ENCODE measurements around the gene PAQR8.
"Not testable (repeated sequence)": the region's sequence is repeated elsewhere in the genome, so short reads cannot be mapped to it uniquely, and the experiment has no call there.

Gene PAQR8

DNA sequence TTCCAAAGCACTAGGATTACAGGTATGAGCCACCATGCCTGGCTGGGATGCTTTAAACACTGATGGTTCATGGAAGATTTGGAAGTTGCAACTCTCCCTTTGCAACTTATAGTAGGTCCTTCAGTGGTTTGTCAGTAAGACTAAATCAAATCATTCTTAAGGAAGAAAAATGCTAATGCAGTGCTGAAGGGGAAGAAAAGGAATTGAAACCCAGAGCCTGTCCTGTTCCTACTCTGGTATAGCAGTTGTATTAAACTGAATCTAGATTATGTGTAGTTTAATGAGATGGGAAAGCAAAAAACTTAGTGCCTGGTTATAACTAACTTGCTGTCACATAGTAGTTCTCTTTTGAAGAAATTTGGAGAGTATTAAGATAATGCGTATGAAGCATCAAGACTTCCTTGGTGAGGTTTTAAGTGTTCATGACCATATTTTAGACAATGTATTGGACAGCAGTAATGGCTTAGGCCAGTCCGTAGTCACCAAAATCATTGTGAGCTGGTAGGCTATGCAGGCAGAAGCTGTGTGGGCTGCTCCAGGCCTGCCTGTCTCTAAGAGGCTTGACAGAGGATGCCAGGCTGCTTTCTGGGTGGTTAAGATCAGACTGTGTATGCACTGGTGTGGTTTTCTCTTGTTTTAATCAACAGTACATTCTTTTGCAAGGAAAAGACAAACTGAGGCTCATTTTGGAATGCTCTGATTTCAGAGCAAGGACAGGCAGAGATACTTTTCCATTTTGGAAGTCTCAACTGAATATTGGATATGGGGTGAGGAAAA, 14.0 kb downstream of the PAQR8 start:
- Mint-ChIP-seq H3K27ac (no peak overlapping the region), H3K4me1 (ENCODE audit: low read depth) (peaks cover 41% of the 10 kb centered on the region), H3K9me3 (peaks cover 16% of the 10 kb centered on the region), H3K36me3 (ENCODE audit: low read depth) (peaks cover 31% of the 10 kb centered on the region), H3K27me3 (ENCODE audit: low read depth) (no peaks in the 10 kb centered on the region), H3K4me3 (peak overlapping the region; percentile 12)
- DNase-seq (ENCODE audit: low spot score): no peak

DNA sequence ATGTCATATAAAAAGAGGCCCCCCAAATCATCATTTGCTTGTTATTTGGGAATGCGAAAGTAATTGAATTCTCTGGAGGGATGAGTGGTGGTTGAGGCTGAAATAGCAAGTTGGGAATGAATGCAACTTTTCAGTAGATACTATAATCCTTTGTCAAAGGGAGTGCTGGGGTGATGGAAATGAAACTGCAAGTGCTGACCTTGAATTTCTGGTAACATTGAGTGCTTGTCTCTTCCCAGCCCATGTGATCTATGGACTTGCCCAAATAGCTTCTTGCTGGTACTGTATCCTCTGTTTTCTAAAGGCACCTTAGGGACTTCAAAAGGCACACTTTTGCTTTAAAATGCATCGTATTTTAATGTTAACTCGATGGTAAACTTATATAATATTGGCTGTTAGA, 14.8 kb downstream of the PAQR8 start:
- DNase-seq (ENCODE audit: low spot score): no peak
- H3K9me3 Mint-ChIP-seq: peaks cover 16% of the 10 kb centered on the region
- H3K4me3 Mint-ChIP-seq: no peak overlapping the region
- H3K27ac Mint-ChIP-seq: no peak overlapping the region
- H3K27me3 Mint-ChIP-seq (ENCODE audit: low read depth): no peaks in the 10 kb centered on the region
- H3K4me1 Mint-ChIP-seq (ENCODE audit: low read depth): peaks cover 48% of the 10 kb centered on the region
- peaks cover 32% of the 10 kb centered on the region for H3K36me3 Mint-ChIP-seq (ENCODE audit: low read depth)

DNA sequence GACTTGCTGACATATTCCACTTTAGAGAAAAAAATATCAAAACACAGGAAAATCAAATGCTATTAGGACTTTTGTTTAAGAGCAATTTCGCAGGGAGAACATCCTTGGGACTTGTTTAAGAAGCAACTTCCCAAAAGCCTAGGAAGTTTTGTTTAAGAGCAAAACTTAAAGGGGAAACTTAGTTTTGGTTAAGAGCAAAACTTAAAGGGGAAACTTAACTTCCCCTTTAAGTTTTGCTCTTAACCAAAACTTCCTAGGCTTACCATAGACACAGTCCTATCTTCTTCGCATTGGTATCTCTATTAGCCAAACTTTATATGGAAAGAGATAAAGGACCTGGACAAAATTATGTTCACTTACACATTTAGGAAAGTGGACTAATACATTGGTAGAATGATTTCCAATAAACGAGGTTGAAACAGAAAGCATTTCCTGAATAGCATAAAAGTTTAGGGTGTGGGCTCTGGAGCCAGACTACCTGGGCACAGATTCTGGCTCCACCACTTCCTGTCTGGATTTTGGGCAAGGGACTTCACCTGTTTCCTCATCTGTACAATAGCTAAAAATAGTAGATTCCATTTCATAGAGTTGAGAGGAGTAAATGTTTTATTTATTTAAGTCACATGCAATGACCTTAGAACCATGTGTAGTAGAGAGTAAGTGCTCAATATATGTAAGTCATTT, 15.7 kb downstream of the PAQR8 start:
- H3K4me1 Mint-ChIP-seq (ENCODE audit: low read depth): peaks cover 53% of the 10 kb centered on the region

DNA sequence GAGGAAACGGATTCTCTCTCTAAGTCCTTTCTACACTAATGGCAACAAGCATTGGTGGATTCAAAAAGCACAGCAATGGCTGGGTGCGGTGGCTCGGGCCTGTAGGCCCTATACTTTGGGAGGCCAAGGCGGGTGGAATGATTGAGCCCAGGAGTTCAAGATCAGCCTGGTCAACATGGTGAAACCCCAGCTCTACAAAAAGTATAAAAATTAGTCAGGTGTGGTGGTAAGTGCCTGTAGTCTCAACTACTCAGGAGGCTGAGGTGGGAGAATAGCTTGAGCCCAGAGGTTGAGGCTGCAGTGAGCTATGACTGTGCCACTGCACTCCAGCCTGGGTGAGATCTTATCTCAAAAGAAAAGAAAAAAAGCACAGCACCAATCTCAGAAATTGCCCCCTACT, 19.3 kb downstream of the PAQR8 start:
- H3K27ac Mint-ChIP-seq: peak overlapping the region; percentile 6
- H3K27me3 Mint-ChIP-seq (ENCODE audit: low read depth): no peaks in the 10 kb centered on the region
- H3K36me3 Mint-ChIP-seq (ENCODE audit: low read depth): peaks cover 38% of the 10 kb centered on the region
- no peak for DNase-seq (ENCODE audit: low spot score)
- peaks cover 58% of the 10 kb centered on the region for H3K4me1 Mint-ChIP-seq (ENCODE audit: low read depth)
- H3K9me3 Mint-ChIP-seq: peaks cover 8% of the 10 kb centered on the region
- no peak overlapping the region for H3K4me3 Mint-ChIP-seq

More for the DNA sequence above, 15.7 kb downstream of the PAQR8 start:
- Mint-ChIP-seq H3K27ac (no peak overlapping the region), H3K36me3 (ENCODE audit: low read depth) (peaks cover 33% of the 10 kb centered on the region), H3K4me3 (peak overlapping the region; percentile 27), H3K9me3 (peaks cover 16% of the 10 kb centered on the region), H3K27me3 (ENCODE audit: low read depth) (no peaks in the 10 kb centered on the region)
- no peak for DNase-seq (ENCODE audit: low spot score)

DNA sequence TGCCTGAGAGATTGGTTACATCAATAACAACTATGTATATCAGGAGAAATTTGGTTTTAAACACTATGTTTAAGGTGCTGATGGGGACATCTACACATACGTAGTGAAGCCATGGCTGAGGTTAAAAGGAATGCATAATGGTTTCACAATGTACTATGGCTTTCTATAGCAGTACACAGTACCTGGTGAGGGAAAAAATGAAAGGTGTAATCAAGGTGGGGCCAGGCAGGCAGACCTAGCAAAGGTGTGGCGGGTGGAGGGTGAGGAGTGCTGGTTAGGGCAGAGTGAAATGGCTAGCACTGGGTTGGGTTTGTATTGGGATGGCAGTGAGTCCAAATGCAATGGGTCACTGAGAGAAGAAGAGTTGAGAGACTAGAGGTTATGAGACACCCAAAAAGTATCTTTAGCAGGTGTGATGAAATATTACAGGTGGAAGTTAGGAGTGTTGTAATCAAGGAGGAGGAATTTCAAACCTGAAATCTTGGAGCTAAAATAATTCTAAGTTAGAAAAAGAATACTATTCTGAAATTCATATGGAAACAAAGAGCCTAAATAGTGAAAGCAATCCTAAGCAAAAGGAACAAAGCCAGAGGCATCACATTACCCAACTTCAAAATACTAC, 22.3 kb downstream of the PAQR8 start:
- Mint-ChIP-seq H3K4me1 (ENCODE audit: low read depth) (peaks cover 49% of the 10 kb centered on the region), H3K9me3 (peaks cover 8% of the 10 kb centered on the region), H3K27ac (no peak overlapping the region), H3K4me3 (no peak overlapping the region), H3K36me3 (ENCODE audit: low read depth) (peaks cover 40% of the 10 kb centered on the region), H3K27me3 (ENCODE audit: low read depth) (no peaks in the 10 kb centered on the region)
- DNase-seq (ENCODE audit: low spot score): no peak

DNA sequence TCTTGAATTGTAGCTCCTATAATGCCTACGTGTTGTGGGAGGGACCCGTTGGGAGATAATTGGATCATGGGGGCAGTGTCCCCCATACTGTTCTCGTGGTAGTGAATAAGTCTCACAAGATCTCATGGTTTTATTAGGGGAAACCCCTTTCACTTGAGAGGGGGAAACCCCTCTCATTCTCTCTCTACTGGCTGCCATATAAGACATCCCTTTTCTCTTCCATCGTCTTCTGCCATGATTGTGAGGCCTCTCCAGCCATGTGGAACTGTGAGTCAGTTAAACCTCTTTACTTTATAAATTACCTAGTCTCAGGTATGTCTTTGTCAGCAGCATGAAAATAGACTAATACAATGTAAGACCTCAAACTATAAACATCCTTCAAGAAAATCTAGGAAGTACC, 23.1 kb downstream of the PAQR8 start:
- Mint-ChIP-seq H3K27me3 (ENCODE audit: low read depth) (no peaks in the 10 kb centered on the region), H3K36me3 (ENCODE audit: low read depth) (peaks cover 37% of the 10 kb centered on the region), H3K27ac (no peak overlapping the region), H3K4me1 (ENCODE audit: low read depth) (peaks cover 55% of the 10 kb centered on the region), H3K9me3 (peaks cover 8% of the 10 kb centered on the region), H3K4me3 (no peak overlapping the region)
- DNase-seq (ENCODE audit: low spot score): no peak

DNA sequence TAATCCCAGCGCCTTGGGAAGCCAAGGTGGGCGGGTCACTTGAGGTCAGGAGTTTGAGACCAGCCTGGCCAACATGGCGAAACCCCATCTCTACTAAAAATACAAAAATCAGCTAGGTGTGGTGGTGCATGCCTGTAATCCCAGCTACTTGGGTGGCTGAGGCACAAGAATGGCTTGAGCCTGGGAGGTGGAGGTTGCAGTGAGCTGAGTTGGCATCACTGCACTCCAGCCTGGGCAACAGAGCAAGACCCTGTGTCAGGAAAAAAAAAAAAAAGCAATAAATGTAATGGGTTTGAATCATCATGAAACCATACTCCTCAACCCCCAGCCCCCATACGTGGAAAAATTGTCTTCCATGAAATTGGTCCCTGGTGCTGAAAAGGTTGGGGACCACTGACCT, 26.2 kb downstream of the PAQR8 start:
- not testable (repeated sequence) for H3K9me3 Mint-ChIP-seq; DNase-seq (ENCODE audit: low spot score); H3K27ac Mint-ChIP-seq; H3K4me3 Mint-ChIP-seq; H3K27me3 Mint-ChIP-seq (ENCODE audit: low read depth)
- Mint-ChIP-seq H3K4me1 (ENCODE audit: low read depth) (peaks cover 62% of the 10 kb centered on the region), H3K36me3 (ENCODE audit: low read depth) (peaks cover 27% of the 10 kb centered on the region)

DNA sequence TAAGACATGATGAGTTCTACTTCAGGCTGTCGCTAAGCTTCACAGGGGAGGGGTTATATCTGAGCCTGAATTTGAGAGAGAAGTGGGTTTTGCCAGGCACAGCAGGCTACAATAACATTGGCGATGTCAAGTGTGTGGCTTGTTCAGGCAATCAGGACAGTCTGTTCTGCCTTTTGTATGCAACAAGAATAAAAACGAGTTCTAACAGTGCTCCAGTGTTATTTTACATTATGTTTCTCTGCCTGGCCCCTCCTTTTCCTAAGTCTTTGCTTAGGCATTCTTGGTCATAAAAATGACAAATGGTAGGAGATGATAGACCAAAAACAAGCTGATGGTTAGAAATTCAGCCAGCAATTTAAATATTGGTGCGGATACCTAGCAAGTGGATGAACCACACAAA, 26.8 kb downstream of the PAQR8 start:
- Mint-ChIP-seq H3K36me3 (ENCODE audit: low read depth) (peaks cover 28% of the 10 kb centered on the region), H3K9me3 (peaks cover 8% of the 10 kb centered on the region), H3K4me3 (peak overlapping the region; percentile 77), H3K4me1 (ENCODE audit: low read depth) (peaks cover 67% of the 10 kb centered on the region), H3K27me3 (ENCODE audit: low read depth) (no peaks in the 10 kb centered on the region), H3K27ac (peak overlapping the region; percentile 93)
- no peak for DNase-seq (ENCODE audit: low spot score)

DNA sequence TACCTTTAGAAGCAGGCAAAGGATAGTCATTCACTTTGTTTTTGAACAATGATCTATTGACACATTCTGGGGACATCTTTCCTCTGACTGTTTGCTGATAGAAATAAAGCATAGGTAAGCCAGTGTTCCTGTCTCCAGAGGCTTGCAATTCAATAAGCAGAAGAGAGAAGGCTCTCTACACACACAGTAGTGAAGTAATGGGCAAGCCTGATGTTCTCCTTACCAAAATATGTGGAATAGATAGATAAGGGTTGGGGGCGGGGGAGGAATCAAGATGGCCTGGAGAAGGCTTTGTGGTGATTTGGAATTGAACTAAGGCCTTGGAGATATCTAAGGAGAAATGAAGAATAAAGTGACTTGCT, 27.3 kb downstream of the PAQR8 start:
- no peaks in the 10 kb centered on the region for H3K27me3 Mint-ChIP-seq (ENCODE audit: low read depth)
- H3K4me3 Mint-ChIP-seq: peak overlapping the region; percentile 77
- peaks cover 69% of the 10 kb centered on the region for H3K4me1 Mint-ChIP-seq (ENCODE audit: low read depth)
- no peak for DNase-seq (ENCODE audit: low spot score)
- H3K27ac Mint-ChIP-seq: peak overlapping the region; percentile 93
- H3K36me3 Mint-ChIP-seq (ENCODE audit: low read depth): peaks cover 26% of the 10 kb centered on the region
- peaks cover 8% of the 10 kb centered on the region for H3K9me3 Mint-ChIP-seq

DNA sequence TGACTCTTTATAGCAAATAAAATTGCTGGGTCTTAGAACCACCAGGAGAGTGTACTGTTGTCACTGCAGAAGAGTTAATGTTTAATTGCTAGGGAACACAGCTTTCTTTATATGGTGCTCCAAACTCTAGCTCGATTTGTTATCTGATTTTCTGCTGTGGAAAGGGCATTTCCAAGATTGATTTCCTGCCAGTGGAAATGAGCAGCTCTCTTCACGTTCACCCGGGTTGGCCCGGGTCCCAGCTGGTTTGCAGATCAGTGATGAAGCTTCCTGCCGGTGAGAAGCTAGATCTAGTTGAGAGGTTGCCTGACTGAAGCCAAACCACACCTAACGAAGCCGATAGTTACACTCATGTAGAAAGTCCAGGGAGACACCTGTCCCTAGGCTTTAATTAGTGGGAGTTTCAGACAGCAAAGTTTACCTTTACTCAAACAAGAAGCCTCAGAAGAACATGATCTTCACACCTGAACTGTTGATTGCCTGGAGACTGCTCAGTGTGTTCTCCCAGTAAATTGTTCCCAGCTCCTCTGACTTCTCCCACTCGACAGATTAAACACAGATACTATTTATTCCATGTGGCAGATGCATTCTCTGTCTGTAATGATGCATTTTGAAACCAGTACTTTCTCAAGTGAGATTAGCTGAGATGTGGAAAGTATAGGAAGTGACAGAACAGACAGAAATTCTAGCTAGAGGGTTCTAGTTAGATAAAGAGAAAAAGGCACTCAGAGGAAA, 27.8 kb downstream of the PAQR8 start:
- peaks cover 8% of the 10 kb centered on the region for H3K9me3 Mint-ChIP-seq
- H3K27me3 Mint-ChIP-seq (ENCODE audit: low read depth): no peaks in the 10 kb centered on the region
- peak overlapping the region; percentile 77 for H3K4me3 Mint-ChIP-seq
- peaks cover 23% of the 10 kb centered on the region for H3K36me3 Mint-ChIP-seq (ENCODE audit: low read depth)
- H3K27ac Mint-ChIP-seq: peak overlapping the region; percentile 93
- H3K4me1 Mint-ChIP-seq (ENCODE audit: low read depth): peaks cover 69% of the 10 kb centered on the region
- peak; percentile 58 for DNase-seq (ENCODE audit: low spot score)

DNA sequence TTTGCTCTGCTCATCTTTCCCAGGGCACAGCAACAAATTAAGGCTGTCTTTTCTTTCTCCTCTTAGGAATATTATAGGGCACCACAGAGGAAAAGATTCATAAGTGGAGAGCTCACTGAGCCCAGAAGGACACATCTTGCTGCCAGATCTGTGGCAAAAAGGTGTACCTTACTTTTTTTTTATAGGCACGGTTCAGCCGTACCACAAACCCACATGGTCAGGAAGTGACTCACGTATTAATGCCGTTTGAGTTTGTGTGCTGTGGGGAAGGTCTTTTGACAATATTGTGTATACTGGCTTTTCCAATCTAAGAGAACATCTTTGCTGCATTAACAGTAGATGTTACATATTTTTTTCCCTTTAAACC, 28.4 kb downstream of the PAQR8 start:
- H3K36me3 Mint-ChIP-seq (ENCODE audit: low read depth): peaks cover 17% of the 10 kb centered on the region
- H3K4me3 Mint-ChIP-seq: peak overlapping the region; percentile 77
- peak overlapping the region; percentile 93 for H3K27ac Mint-ChIP-seq
- H3K27me3 Mint-ChIP-seq (ENCODE audit: low read depth): no peaks in the 10 kb centered on the region
- peaks cover 5% of the 10 kb centered on the region for H3K9me3 Mint-ChIP-seq
- DNase-seq (ENCODE audit: low spot score): peak; percentile 78
- peaks cover 65% of the 10 kb centered on the region for H3K4me1 Mint-ChIP-seq (ENCODE audit: low read depth)

DNA sequence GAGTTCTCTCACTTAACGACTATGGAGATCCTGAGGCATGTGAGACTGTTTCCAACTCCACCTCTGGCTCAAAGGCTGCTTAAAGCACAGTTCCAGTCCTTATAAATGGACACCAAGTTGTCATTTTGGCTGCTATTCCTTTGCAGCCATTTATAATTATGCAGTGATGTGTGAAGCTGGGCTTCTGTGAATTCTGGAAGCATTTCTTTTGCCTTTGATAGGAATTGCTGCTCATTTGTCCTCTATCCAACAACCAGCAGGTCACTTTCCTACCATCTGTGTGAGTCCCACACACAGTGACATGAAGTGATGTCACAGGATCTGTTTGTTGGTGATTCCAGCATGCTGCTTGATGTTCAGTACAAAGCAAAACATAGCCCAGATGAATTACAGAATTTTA, 29.6 kb downstream of the PAQR8 start:
- H3K27me3 Mint-ChIP-seq (ENCODE audit: low read depth): no peaks in the 10 kb centered on the region
- peaks cover 18% of the 10 kb centered on the region for H3K36me3 Mint-ChIP-seq (ENCODE audit: low read depth)
- H3K9me3 Mint-ChIP-seq: no peaks in the 10 kb centered on the region
- DNase-seq (ENCODE audit: low spot score): no peak
- H3K27ac Mint-ChIP-seq: peak overlapping the region; percentile 56
- H3K4me3 Mint-ChIP-seq: peak overlapping the region; percentile 8
- H3K4me1 Mint-ChIP-seq (ENCODE audit: low read depth): peaks cover 71% of the 10 kb centered on the region

DNA sequence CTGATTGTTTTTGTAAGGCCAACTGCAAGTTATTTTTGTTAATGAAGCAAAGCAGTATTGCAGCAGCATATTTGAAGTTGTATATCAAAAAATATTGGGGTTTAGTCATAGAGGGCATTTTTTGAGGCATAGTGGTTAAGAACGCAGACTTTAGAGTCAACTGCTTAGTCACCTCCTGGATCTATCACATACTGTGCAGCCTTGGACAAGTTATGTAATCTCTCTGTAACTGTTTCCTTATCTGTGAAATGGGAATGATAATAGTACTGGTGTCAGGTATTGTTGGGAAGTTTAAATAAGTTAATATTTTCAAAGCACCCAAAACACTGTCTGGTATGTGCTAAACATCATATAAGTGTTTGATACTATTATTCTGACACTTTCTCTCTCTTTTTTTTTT, 31.0 kb downstream of the PAQR8 start:
- Mint-ChIP-seq H3K27me3 (ENCODE audit: low read depth) (no peaks in the 10 kb centered on the region), H3K4me1 (ENCODE audit: low read depth) (peaks cover 84% of the 10 kb centered on the region), H3K27ac (peak overlapping the region; percentile 37), H3K4me3 (no peak overlapping the region), H3K9me3 (no peaks in the 10 kb centered on the region), H3K36me3 (ENCODE audit: low read depth) (peaks cover 18% of the 10 kb centered on the region)
- no peak for DNase-seq (ENCODE audit: low spot score)

DNA sequence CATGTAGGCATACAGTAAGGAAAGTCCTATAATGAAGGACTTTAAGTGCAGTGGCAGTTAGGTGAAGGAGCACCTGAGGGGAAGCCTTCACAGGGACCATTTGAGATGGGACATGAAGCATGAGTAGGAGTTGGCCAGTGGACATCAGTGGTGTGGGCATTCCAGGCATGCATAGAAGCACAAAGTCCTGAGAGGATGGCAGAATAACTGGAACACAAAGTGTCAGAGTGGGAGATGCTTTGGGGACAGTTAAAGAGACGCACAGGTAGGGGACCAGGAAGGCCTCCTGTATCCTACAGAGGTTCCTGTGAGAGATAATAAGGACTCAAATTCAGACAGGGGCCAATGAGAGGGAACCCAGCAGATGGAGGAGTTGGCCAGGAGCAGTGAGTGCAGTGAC, 31.8 kb downstream of the PAQR8 start:
- Mint-ChIP-seq H3K27ac (peak overlapping the region; percentile 85), H3K4me3 (peak overlapping the region; percentile 37), H3K4me1 (ENCODE audit: low read depth) (peaks cover 82% of the 10 kb centered on the region)

More for the DNA sequence above, 31.8 kb downstream of the PAQR8 start:
- DNase-seq (ENCODE audit: low spot score): no peak
- Mint-ChIP-seq H3K27me3 (ENCODE audit: low read depth) (no peaks in the 10 kb centered on the region), H3K36me3 (ENCODE audit: low read depth) (peaks cover 18% of the 10 kb centered on the region), H3K9me3 (no peaks in the 10 kb centered on the region)

Measured in T-helper 2 cell treated with Interferon-gamma antibody and Interleukin-4, amounts not matched to agents 5 μg/mL and 100 μg/mL, for 36 hours (primary cell).